Measurements from ENCODE around the gene GPR152.
A peak's percentile ranks its signal among the peaks of the same experiment; 100 is the strongest.

The GPR152 gene

DNA sequence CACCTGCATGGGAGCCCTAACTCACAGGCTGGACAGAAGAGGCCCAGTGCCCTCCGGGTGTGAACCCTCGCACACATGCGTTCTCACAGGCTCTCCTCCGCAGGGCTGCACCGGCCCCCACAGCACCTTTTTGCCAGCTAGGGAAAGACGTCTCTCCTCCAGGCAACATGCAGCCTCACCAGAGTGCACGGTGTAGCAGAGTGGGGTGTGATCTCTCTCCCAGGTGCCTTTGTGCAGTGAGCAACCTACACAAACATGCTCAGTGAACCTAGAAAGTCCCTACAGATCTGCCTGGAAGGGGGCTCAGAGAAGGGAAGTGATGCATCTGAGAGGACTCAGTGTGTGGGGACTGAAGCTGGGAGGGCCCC, 40.8 kb downstream of the GPR152 start:
- Histone ChIP-seq H3K4me1 (ENCODE audit: control insufficient read depth in 1 of 2, insufficient read depth in 1 of 2, low read depth in 1 of 2, low read length in 1 of 2) (peaks cover 41 to 52% of the 10 kb centered on the region in 2 experiments), H3K27me3 (peaks cover 45% of the 10 kb centered on the region), H3K4me3 (ENCODE audit: low read depth in 1 of 2, low read length in 1 of 2) (no peak overlapping the region), H3K36me3 (peaks cover 45% of the 10 kb centered on the region), H3K9me3 (no peaks in the 10 kb centered on the region), H3K27ac (no peak overlapping the region)
- TF ChIP-seq, protein P1, sequence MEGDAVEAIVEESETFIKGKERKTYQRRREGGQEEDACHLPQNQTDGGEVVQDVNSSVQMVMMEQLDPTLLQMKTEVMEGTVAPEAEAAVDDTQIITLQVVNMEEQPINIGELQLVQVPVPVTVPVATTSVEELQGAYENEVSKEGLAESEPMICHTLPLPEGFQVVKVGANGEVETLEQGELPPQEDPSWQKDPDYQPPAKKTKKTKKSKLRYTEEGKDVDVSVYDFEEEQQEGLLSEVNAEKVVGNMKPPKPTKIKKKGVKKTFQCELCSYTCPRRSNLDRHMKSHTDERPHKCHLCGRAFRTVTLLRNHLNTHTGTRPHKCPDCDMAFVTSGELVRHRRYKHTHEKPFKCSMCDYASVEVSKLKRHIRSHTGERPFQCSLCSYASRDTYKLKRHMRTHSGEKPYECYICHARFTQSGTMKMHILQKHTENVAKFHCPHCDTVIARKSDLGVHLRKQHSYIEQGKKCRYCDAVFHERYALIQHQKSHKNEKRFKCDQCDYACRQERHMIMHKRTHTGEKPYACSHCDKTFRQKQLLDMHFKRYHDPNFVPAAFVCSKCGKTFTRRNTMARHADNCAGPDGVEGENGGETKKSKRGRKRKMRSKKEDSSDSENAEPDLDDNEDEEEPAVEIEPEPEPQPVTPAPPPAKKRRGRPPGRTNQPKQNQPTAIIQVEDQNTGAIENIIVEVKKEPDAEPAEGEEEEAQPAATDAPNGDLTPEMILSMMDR (IDR thresholded peaks at IDR 0.05), result no peak

DNA sequence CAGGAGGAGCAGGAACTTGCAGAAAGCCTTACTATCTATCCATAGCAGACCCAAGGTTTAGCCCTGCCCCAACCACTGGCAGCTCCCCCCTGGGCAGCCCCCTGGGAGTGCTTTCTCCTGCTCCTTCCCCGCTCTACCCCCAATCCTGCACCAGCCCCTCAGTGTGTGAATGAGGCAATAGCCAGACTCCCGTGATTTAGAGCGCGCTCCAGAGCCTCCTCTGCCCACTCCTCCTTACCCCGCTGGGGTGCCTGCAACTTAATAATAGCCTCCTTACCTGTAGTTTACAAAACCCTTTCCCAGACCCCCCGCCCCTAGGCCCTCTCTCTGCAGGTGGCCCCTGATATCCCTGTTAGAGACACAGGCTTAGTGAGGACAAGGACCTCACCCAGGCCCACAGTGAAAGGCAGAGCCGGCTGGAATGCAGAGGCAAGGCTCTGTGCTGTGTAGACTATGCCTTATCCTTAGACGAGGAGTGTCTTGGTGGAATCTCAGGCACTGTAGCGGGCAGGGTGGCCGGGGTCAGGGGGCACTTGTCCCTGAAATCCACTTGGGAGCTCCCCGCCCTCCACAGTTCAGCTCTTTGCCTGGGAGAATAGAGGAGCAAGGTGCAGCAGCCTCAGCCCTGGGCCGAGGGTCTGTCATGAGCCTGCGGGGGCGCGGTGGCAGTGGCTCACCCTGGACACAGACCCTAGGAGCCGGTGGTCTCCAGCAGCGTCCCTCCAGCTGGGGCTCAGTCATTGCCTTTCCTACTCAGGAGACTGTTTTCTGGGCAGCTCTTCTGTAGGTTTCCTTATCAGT, 41.3 kb downstream of the GPR152 start:
- Histone ChIP-seq H3K27me3 (peaks cover 39% of the 10 kb centered on the region), H3K27ac (no peak overlapping the region), H3K4me3 (ENCODE audit: low read depth in 1 of 2, low read length in 1 of 2) (no peak overlapping the region), H3K4me1 (ENCODE audit: control insufficient read depth in 1 of 2, insufficient read depth in 1 of 2, low read depth in 1 of 2, low read length in 1 of 2) (peaks cover 46 to 56% of the 10 kb centered on the region in 2 experiments), H3K36me3 (peaks cover 50% of the 10 kb centered on the region), H3K9me3 (no peaks in the 10 kb centered on the region)
- TF ChIP-seq, protein P1 (IDR thresholded peaks at IDR 0.05), result no peak

DNA sequence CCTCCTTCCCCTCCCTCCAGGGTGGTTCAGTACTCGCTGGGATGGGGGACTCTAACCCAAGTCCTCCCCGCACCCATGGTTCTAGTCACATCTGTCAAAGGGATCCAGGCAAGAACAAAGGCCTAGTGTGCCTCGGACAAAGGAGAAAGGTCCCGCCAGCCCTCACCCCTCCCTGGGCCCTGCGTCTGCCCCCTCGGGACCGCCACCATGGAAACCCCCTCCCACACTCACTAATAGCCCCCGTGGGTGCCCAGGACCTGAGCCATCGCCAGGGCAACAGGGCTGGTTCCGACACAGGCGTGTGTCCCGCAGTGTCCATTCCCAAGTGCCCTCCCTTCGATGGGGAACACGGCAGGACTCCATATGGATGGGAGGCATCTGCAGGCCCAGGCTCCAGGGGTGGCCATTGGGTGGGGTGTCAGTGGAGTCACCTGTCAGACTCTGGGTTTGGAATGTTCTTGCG, 42.1 kb downstream of the GPR152 start:
- H3K4me3 ChIP-seq (ENCODE audit: low read depth in 1 of 2, low read length in 1 of 2), result no peak overlapping the region
- H3K4me1 ChIP-seq (ENCODE audit: control insufficient read depth in 1 of 2, insufficient read depth in 1 of 2, low read depth in 1 of 2, low read length in 1 of 2), result peaks cover 54 to 59% of the 10 kb centered on the region in 2 experiments

DNA sequence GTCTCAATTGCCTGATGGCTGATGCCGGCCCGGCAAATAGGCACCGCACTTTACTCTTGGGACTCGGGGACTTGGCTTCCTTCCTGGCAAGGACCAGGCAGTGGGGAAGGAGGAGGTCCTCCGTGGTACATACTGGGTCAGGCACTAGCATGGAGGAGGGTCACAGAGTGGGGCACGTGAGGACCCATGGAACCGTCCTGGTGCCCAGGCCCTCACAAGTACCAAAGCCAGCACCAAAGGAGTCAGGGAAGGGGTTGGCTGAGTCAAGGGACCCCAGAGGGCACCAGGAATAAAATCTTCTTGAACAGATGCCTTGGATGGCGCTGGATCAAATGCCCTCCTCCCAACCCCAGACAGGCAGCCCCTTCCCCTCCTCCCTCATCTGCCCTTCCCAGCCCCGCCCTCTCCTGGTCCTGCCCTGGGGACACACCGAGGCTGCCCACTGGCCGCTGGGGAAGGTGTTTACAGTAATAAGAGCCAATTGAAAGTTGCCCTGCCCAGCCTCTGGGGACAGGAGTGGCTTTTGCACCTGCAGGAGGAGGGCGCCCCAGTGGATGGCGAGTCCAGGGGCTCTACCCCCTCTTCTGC, 42.7 kb downstream of the GPR152 start:
- TF ChIP-seq, protein P1 (IDR thresholded peaks at IDR 0.05), result no peak
- H3K27ac ChIP-seq, result peak overlapping the region; percentile 98
- H3K9me3 ChIP-seq, result no peaks in the 10 kb centered on the region
- H3K4me1 ChIP-seq (ENCODE audit: control insufficient read depth in 1 of 2, insufficient read depth in 1 of 2, low read depth in 1 of 2, low read length in 1 of 2), result peaks cover 59 to 60% of the 10 kb centered on the region in 2 experiments
- H3K36me3 ChIP-seq, result peaks cover 63% of the 10 kb centered on the region
- H3K27me3 ChIP-seq, result peaks cover 26% of the 10 kb centered on the region
- H3K4me3 ChIP-seq (ENCODE audit: low read depth in 1 of 2, low read length in 1 of 2), result peak overlapping the region; percentile 7 to 53

More for the DNA sequence above, 42.1 kb downstream of the GPR152 start:
- H3K9me3 ChIP-seq, result no peaks in the 10 kb centered on the region
- TF ChIP-seq, protein P1 (IDR thresholded peaks at IDR 0.05), result no peak
- H3K27me3 ChIP-seq, result peaks cover 31% of the 10 kb centered on the region
- H3K36me3 ChIP-seq, result peaks cover 58% of the 10 kb centered on the region
- peak overlapping the region; percentile 98 for H3K27ac ChIP-seq

DNA sequence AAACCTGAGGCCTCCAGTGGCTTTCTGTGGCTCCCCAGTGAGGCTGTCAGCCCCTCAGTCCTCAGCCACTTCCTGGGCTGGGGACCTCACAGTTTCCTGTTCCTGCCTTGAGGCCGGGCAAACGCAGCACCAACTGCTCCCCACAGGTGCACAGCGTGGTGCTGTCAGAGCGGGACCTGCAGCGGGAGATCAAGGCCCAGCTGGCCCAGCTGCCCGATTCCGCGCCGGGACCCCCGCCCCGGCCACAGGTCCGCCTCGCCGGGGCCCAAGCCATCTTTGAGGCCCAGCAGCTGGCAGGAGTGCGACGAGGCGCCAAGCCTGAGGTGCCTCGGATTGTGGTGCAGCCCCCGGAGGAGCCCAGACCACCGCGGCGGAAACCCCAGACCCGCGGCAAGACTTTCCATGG, 43.3 kb downstream of the GPR152 start:
- H3K9me3 ChIP-seq, result no peaks in the 10 kb centered on the region

More for the DNA sequence above, 43.3 kb downstream of the GPR152 start:
- Histone ChIP-seq H3K4me3 (ENCODE audit: low read depth in 1 of 2, low read length in 1 of 2) (peak overlapping the region; percentile 7 to 53), H3K27me3 (peaks cover 20% of the 10 kb centered on the region), H3K4me1 (ENCODE audit: control insufficient read depth in 1 of 2, insufficient read depth in 1 of 2, low read depth in 1 of 2, low read length in 1 of 2) (peaks cover 64 to 66% of the 10 kb centered on the region in 2 experiments), H3K36me3 (peaks cover 64% of the 10 kb centered on the region), H3K27ac (peak overlapping the region; percentile 98)
- TF ChIP-seq, protein P1 (IDR thresholded peaks at IDR 0.05), result no peak
